Activated CD4-positive, alpha-beta T cell treated with anti-CD3 and anti-CD28 coated beads for 48 hours (primary cell): Measurements from ENCODE around the gene ITPKB.

ENCODE experiments used
- DNase-seq: peaks from one replicate; pipeline ENCODE4 v3.0.0-alpha.2; 2020

The ITPKB gene

GRCh38 chr1:226663327-226663704, 75.8 kb downstream of the ITPKB start:
- DNase-seq: no peak

DNA sequence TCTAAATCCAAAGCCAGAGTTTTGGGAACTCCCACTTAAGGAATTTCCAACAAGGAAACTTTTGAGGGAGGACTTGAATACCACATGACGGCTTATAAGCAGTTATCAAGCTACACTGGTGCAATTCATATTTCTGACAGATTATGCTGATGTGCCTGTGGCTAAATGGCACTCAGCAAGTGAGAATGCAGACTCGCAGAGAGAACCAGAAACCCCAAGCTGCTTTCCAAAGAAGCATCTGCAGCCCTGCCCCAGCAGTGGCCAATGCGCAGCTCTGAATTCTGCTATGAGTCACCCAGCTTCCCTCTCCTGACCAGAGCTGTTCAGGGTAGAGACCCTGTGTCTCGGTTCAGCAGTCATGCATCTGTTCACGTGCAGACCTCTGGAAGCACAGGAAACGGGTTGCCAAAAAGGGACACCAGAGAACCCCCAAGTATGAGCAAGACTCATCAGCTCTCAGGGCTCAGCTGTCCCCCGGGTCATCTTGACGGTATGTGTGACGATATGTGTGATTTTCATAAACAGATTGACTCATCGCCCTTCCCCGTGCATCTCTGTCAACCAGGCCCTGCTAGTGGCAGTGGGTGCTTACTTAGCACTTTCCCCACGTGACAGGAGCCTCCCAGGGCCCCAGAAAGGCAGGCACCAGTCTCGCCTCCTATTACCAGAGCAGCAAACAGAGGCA, 76.3 kb downstream of the ITPKB start:
- peak; percentile 88 for DNase-seq

DNA sequence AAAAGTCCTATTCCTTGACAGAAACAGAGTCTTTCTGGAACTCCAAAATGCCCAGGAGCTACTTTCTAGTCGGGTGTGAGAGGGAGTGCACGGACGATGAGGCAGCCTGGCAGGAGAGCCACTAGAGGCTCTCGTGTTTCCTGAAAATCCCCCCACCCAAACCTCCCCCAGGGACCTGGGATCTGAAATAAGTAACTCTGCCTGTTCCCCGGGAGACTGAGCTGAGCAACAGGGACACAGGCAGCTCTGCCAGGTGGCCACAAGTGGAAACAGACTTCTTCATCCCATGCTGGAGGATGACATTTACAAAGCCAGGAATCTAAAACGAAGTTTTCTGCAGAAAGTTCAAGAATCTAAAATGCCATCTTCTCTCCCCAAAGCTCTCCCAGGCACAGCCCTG, 77.1 kb downstream of the ITPKB start:
- DNase-seq: no peak

GRCh38 chr1:226661271-226661670, 77.8 kb downstream of the ITPKB start:
- no peak for DNase-seq

GRCh38 chr1:226660410-226661182, 78.5 kb downstream of the ITPKB start:
- no peak for DNase-seq

- no peak for DNase-seq
These were observed 79.4 kb downstream of the ITPKB start for GRCh38 chr1:226659641-226660040.

- DNase-seq: no peak
These were observed 79.9 kb downstream of the ITPKB start for GRCh38 chr1:226659136-226659535.

- no peak for DNase-seq
These were observed 80.4 kb downstream of the ITPKB start for GRCh38 chr1:226658546-226659125.

- no peak for DNase-seq
These were observed 81.1 kb downstream of the ITPKB start for GRCh38 chr1:226657895-226658545.

GRCh38 chr1:226656601-226657277, 82.3 kb downstream of the ITPKB start:
- no peak for DNase-seq

DNA sequence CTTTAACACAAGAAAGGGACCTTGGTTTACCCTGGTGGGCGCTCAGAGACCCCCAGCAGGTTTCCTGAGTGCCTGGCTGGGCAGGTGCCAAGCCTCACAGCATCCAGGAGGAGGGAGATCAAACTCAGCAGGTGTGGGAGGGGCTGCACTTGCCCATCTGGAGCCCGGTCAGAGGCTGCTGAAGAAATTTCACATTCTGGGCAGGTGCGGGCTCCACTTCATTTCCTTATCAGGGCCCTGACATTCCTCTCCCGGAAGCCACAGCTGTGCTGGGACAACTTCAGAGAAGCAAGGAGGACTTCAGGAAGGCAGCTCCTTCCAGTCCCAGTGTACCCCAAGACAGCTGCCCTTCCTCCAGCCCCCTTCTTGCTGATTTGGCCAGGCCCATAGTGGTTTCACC, 82.9 kb downstream of the ITPKB start:
- DNase-seq: no peak

DNA sequence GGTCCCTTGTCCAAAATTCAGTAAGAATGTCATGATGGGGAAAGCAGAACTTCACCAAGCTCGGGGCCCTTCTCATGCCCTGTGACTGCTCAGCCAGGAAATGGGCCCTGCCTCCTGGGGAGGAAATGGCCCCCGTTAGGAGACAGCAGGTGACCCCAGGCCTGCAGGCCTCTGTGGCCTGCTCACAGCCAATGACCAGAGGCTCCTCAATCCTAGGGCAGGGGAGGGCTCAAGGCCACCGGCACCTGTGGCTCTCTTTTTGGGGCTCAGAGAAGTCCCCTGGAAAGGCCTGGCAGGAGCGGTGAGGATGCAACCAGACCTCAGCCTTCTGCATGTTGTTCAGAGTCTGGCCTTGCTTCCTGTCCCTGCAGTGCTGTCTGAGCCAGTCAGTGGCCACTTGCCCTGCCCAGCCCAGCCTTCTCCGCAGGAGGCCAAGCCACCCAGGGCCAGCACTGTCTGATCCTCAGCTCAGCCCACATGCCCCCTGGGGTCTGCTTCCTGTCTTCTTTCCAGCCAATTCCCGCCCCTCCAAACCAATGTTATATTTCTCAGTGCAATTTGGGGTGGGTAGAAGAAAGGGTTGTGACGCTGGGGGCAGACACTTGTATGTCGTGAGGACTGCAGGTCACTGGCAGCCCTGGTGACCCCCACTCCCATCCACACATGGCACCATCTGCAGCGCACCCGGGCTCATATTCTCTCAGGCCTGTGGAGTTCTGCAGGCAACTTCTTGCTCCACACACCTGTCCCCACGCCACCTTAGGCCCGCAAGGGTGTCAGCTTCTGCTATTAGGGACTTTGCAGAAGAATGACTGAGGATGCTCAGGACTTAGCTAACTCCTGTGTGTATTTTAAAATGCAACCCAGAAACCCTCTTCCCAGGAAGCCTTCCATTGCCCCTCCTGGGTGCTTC, 83.6 kb downstream of the ITPKB start:
- no peak for DNase-seq

GRCh38 chr1:226654668-226655055, 84.4 kb downstream of the ITPKB start:
- no peak for DNase-seq

- DNase-seq: no peak
These were observed 84.9 kb downstream of the ITPKB start for GRCh38 chr1:226654046-226654667.

GRCh38 chr1:226653311-226653921, 85.7 kb downstream of the ITPKB start:
- peak; percentile 56 for DNase-seq

DNA sequence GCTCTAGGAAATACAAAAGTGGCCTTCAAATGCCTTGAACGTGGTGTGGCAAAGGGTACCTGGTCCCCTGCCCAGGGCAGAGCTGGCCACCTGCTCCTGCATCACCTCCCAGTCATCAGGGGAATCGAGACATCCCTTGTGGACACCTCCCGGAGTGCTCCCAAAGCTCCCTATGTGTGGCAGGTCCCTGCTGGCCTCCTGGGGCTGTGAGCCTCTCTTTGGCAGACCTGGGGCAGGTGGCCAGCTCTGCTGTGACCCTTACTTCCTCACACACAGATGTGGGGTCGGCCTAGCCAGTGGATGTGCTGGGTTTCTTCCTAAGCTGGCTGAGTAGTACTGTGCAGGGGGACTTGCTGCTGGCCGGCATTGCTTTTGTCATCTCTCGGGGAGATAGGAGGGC, 86.5 kb downstream of the ITPKB start:
- DNase-seq: no peak

GRCh38 chr1:226651732-226652105, 87.4 kb downstream of the ITPKB start:
- no peak for DNase-seq

DNA sequence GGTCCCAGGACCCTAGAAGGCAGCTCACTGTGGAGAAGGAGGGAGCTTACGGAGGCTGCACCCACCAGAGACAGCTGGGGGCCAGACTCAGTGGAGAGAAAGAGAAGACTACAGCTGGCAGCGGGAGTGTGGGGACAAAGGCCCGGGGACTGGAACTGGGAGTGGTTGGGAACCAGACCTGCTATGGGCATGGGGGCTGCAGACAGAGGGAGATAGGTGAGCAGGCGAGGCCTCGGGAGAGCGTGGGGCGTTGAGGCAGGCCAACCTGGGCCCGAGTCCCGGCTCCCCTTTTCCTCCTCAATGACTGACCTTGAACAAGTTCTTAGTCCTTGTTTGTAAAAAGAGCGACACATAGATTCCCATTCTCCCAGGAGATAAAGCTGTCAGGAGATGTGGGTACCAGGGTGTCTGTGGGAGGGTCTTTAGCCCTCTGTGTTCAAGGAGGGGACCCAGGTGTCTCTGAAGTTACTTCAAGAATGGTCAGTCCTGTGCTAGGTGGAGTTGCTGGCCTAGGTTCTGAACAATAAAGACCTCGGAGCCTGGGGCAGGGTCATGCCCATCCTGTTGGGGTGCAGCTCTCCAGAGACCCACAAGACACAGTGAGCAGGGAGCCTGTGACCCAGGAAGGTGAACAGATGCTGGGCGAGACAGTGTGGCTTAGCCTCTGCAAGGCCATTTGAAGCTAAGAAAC, 87.9 kb downstream of the ITPKB start:
- DNase-seq: no peak

DNA sequence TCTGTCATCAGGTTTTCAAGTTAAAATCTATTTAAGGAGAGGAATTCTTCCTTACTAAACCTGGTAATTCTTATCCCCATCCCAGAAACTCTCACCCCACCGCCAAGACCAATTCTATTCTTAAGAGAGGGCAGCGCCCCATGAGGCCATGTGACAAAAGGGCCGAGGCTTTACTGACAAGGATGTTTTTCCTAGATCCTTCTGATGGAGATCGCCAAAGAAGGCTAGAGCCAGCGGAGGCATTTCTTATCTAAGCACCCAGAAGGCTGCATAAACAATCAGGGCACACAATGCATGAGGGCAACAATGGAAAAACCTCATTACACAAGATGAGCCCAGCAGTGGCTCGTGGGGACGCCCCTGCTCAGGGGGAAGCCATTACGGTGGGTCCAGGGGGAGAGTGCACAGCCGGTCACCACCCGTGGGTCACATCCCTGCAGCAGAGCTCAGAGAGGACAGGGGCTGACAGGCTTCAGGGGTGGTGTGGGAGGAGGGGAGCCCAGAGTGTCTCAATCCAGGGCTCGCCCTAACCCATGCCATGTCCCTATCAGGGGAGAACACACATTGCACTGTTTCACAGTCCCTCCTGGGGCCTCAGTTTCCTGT, 88.7 kb downstream of the ITPKB start:
- DNase-seq: no peak

DNA sequence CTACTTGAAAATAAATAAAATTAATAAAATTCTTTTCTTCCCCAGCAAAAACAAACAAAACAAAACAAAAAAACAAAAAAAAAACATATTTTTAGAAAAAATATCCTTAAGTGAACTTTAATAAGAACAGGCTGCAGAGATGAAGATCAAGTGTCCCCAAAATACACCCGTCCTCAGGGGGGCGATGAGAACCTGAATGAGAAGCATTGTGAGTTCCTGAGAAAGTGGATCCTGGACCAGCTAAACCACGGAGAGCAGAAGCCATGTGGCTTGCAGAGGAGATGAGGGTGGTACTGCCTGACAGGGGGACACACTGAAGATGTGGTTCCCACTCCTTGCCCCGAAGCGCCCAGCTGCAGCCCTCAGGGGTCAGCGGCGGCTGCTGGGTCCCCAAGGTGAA, 89.3 kb downstream of the ITPKB start:
- DNase-seq: no peak
